GM21528 (cell line): ENCODE data around the gene F13A1.

Source experiments
- ATAC-seq: cut with Tn5 transposase; IDR thresholded peaks from one replicate; pipeline ENCODE4 v1.9.1; 2021; ENCODE audit warnings: mild to moderate bottlenecking, moderate library complexity; ENCODE audit not compliant: unreplicated experiment, low FRiP score

F13A1 gene

GRCh38 chr6:6123803-6124202 is 196.7 kb downstream of the F13A1 start:
- no peak for ATAC-seq

GRCh38 chr6:6121943-6122342 is 198.5 kb downstream of the F13A1 start:
- no peak for ATAC-seq

- no peak for ATAC-seq
Observed at GRCh38 chr6:6105472-6106036, 214.9 kb downstream of the F13A1 start.
